ENCODE results near the gene EFCAB8.
"Not testable (repeated sequence)": the region's sequence is repeated elsewhere in the genome, so short reads cannot be mapped to it uniquely, and the experiment has no call there.

EFCAB8 gene

DNA sequence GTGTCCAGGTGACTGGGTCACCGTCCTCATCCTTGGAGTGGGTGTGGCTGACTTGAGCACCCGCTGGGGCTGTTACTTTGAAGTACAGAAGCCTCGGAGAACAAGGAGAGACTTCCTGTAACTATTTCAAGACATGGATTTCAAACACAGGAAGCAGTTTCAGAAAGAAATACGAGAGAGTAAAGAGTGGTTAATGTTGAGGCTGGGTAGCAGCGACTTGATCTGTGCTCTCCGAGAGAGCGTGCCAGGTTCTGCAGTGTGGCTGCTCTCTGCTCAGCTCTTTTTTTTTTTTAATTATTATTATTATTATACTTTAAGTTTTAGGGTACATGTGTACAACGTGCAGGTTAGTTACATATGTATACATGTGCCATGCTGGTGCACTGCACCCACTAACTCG lies 17.5 kb upstream of the EFCAB8 start:
- no peak for DNase-seq (ENCODE audit: low spot score)

DNA sequence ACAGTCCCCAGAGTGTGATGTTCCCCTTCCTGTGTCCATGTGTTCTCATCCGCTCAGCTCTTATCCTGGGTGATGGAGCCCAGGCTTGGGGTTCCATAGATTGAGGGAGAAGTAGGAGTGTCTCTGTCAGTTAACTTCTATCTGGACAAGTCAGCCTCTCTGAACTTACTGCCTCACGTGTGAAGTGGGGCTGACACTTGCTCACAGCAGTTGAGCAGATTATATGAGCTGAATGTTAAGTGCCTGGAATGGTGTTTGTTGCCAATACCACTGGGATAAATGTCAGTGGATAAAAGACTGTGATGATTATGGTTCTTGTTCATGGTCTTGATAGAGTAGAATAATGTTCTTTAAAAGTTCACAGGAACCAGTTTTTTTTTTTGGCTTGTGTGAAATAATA lies 17.1 kb upstream of the EFCAB8 start:
- DNase-seq (ENCODE audit: low spot score), result no peak

- DNase-seq (ENCODE audit: low spot score), result no peak
Measured at GRCh38 chr20:32842688-32843524, 15.8 kb upstream of the EFCAB8 start.

GRCh38 chr20:32845786-32846185 lies 12.9 kb upstream of the EFCAB8 start:
- DNase-seq (ENCODE audit: low spot score), result no peak

DNA sequence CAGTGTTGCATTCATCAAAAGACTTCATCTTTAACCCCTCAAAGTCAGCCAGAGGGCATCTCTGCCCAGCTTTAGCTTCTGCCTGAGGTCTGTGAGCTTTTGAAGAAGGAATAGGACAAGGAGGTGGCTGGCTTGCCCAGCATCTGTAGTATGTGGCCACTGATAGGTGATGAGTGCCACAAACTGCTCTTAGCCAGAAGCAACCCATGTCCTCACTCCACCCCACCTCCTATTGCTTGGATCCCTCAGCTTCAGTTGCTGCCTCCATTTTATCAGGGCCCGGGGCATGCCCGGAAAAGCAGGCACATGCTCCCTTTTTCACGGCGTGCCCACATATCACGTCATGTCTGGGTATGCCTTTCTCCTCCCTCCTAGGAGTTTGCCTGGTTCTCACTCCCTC lies 11.9 kb upstream of the EFCAB8 start:
- no peak for DNase-seq (ENCODE audit: low spot score)

- no peak for DNase-seq (ENCODE audit: low spot score)
Measured at GRCh38 chr20:32847964-32848363, 10.8 kb upstream of the EFCAB8 start.

DNA sequence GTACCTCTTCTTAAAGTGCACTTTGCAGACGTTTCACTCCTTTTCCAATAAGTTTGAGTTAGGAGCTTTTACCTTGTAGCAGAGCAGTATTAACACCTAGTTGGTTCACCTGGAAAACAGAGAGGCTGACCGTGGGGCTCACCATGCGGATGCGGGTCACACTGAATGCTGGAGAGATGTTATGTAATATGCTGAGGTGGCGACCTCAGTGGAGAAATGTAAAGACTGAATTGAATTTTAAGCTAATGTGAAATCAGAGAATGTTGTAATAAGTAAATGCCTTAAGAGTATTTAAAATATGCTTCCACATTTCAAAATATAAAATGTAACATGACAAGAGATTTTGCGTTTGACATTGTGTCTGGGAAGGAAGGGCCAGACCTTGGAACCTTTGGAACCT lies 9.9 kb upstream of the EFCAB8 start:
- no peak for DNase-seq (ENCODE audit: low spot score)

GRCh38 chr20:32849577-32849976 lies 9.1 kb upstream of the EFCAB8 start:
- no peak for DNase-seq (ENCODE audit: low spot score)

DNA sequence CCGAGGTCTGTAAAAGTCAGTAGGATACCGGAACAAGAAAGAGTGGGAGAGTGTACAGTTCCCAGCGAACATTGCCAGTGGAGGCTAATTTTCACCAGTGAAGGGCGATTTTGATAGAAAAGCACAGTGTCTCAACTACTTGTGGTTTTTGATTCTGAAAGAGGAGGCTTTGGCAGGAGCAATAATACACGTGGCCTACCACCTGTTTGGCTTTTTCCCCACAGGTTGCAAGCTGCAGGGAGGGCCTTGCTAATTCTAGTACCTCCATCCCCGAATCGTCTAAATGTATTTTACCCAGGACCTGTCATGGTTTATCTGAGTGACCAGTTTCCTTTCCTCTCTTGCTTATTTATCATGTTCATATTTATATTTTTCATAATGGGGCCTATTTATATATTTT lies 3.3 kb upstream of the EFCAB8 start:
- DNase-seq (ENCODE audit: low spot score), result no peak

- DNase-seq (ENCODE audit: low spot score), result no peak
Measured at GRCh38 chr20:32858189-32858588, 534 bp upstream of the EFCAB8 start.

GRCh38 chr20:32861446-32861845 lies 2.7 kb downstream of the EFCAB8 start:
- DNase-seq (ENCODE audit: low spot score), result no peak

GRCh38 chr20:32869562-32869961 lies 10.8 kb downstream of the EFCAB8 start:
- no peak for DNase-seq (ENCODE audit: low spot score)

DNA sequence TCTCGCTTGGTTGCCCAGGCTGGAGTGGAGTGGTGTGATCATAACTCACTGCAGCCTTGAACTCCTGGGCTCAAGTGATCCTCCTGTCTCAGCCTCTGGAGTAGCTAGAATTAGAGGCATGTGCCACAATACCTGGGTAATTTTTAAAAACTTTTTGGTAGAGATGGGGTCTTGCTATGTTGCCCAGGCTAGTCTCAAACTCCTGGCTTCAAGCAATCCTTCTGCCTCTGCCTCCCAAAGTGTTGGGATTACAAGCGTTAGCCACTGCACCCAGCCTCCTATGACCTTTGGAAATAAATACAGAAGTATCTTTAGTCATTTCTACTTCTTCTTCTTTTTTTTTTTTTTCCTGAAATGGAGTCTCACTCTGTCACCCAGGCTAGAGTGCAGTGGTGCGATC lies 11.8 kb downstream of the EFCAB8 start:
- DNase-seq (ENCODE audit: low spot score), result not testable (repeated sequence)

DNA sequence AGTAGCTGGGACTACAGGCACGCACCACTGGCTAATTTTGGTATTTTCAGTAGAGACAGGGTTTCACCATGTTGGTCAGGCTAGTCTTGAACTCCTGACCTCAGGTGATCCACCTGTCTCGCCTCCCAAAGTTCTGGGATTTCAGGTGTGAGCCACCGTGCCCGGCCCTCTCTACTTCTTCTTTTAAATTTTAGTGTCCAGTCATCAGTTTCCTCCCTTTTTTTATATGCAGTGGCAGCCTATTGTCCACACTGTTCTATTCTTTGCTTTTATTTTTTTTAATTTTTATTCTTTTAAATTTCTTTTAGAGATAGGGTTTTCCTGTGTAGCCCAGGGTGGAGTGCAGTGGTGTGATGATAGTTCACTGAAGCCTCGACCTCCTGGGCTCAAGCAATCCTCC lies 12.3 kb downstream of the EFCAB8 start:
- no peak for DNase-seq (ENCODE audit: low spot score)

GRCh38 chr20:32871627-32872160 lies 13.0 kb downstream of the EFCAB8 start:
- DNase-seq (ENCODE audit: low spot score), result no peak

DNA sequence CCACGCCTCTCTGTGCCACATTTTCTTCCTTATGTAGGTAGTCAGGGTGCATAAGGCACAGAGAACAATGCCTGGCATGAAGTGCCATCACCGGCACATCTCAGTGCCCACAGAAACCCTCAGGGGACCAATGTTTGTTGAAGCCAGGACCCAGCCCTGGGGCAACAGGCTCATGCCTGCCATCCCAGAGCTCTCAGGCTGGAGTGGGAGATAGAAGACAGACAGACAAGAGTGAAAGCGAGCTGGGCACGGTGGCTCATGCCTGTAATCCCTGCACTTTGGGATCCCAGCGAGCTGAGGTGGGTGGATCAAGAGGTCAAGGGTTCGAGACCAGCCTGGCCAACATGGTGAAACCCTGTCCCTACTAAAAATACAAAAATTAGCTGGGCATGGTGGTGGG lies 13.5 kb downstream of the EFCAB8 start:
- DNase-seq (ENCODE audit: low spot score), result no peak

- DNase-seq (ENCODE audit: low spot score), result no peak
Measured at GRCh38 chr20:32875673-32876072, 16.9 kb downstream of the EFCAB8 start.

GRCh38 chr20:32877507-32877906 lies 18.8 kb downstream of the EFCAB8 start:
- no peak for DNase-seq (ENCODE audit: low spot score)

- no peak for DNase-seq (ENCODE audit: low spot score)
Measured at GRCh38 chr20:32878820-32879219, 20.1 kb downstream of the EFCAB8 start.

- DNase-seq (ENCODE audit: low spot score), result no peak
Measured at GRCh38 chr20:32879538-32879937, 20.8 kb downstream of the EFCAB8 start.

DNA sequence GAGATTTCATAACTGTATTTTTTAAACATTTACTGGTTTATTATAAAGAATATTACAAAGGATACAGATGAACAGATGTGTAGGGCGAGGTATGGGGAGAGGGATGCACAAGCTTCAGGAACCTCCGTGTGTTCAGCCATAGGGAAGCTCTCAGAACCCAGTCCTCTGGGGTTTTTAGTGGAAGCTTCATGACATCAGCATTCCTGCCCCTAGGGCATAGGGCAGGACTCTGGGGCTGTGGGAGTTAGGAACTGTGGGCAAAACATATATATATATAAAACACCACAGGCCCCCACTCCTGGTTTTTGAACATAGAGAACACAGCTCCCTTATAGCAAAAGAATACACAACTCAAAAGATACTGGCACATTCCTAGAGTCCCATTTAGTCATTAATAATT lies 21.9 kb downstream of the EFCAB8 start:
- no peak for DNase-seq (ENCODE audit: low spot score)

DNA sequence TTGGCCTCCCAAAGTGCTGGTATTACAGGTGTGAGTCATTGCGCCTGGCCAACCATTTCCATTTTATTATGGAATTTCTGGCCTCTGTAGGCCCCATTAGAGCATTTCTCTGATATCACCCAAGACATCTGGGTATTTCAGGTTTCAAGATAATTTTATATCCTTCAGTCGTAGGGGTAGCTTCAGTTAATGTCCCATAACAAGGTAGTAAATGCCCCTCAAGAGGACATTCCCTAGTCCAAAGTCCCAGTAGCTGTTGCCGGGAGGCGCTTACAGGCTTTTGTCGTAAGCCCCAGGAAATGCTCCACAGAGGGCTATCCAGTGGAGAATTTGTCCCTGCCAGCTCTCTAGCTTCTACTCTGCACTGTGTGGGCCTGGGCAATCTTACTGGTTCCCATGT lies 24.4 kb downstream of the EFCAB8 start:
- DNase-seq (ENCODE audit: low spot score), result no peak

DNA sequence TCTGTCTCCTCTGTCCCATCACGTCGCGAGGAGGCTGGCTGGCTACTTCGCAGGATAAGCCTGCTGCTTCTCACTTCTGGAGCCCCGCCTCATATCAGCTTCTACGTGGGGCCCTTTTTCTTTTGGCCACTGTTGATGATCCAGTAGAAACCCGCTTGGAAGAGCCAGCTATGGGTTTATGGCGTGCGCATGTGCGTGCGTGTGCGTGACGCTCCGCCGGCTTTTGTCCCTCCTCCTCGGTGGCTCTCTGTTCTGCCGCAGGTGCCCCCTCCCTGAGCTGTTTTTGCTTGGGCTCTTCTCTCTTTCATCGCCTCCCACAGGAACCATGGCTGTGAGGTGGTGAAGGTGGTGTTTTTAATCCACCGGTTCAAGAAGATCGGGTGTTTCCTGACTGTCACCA lies 26.5 kb downstream of the EFCAB8 start:
- no peak for DNase-seq (ENCODE audit: low spot score)

DNA sequence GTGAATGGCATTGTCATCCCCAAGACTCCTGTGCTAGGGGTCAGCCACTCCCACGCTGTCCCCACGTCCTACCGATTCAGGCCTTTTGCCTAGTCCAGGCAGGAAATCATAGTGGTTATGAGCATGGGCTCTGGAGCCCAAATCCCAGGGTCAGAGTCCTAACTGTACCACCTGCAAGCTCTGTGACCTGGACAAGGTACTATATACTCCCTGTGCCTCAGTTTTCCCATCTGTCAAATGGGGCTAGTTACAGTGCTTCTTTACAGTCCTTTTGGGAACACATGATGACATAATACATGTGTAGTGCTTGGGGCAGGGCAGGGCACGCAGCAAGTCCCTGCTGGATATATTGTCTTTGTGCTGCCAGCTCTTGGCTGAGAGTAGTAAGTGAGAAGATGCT lies 27.2 kb downstream of the EFCAB8 start:
- no peak for DNase-seq (ENCODE audit: low spot score)
